ENCODE measurements around the gene FGF3.

Gene FGF3

GRCh38 chr11:69804769-69805508 lies 14.3 kb downstream of the FGF3 start:
- no peak for DNase-seq (ENCODE audit: low read depth, low spot score)

GRCh38 chr11:69803604-69804218 lies 15.5 kb downstream of the FGF3 start:
- DNase-seq (ENCODE audit: low read depth, low spot score) = no peak

GRCh38 chr11:69803022-69803421 lies 16.2 kb downstream of the FGF3 start:
- DNase-seq (ENCODE audit: low read depth, low spot score) = no peak

- no peak for DNase-seq (ENCODE audit: low read depth, low spot score)
Observed at GRCh38 chr11:69802590-69802989, 16.6 kb downstream of the FGF3 start.

- DNase-seq (ENCODE audit: low read depth, low spot score) = peak; percentile 40
Observed at GRCh38 chr11:69801513-69802335, 17.5 kb downstream of the FGF3 start.

GRCh38 chr11:69800278-69800677 lies 18.9 kb downstream of the FGF3 start:
- DNase-seq (ENCODE audit: low read depth, low spot score) = no peak

- peak; percentile 60 for DNase-seq (ENCODE audit: low read depth, low spot score)
Observed at GRCh38 chr11:69799582-69799981, 19.6 kb downstream of the FGF3 start.

- DNase-seq (ENCODE audit: low read depth, low spot score) = no peak
Observed at GRCh38 chr11:69799097-69799496, 20.1 kb downstream of the FGF3 start.

GRCh38 chr11:69797737-69798528 lies 21.3 kb downstream of the FGF3 start:
- DNase-seq (ENCODE audit: low read depth, low spot score) = no peak

GRCh38 chr11:69797156-69797555 lies 22.1 kb downstream of the FGF3 start:
- DNase-seq (ENCODE audit: low read depth, low spot score) = no peak

GRCh38 chr11:69796063-69796462 lies 23.2 kb downstream of the FGF3 start:
- no peak for DNase-seq (ENCODE audit: low read depth, low spot score)

- no peak for DNase-seq (ENCODE audit: low read depth, low spot score)
Observed at GRCh38 chr11:69791276-69792180, 27.7 kb downstream of the FGF3 start.

GRCh38 chr11:69788956-69789355 lies 30.3 kb downstream of the FGF3 start:
- DNase-seq (ENCODE audit: low read depth, low spot score) = no peak

- DNase-seq (ENCODE audit: low read depth, low spot score) = no peak
Observed at GRCh38 chr11:69787906-69788305, 31.3 kb downstream of the FGF3 start.

GRCh38 chr11:69787457-69787856 lies 31.8 kb downstream of the FGF3 start:
- no peak for DNase-seq (ENCODE audit: low read depth, low spot score)

- no peak for DNase-seq (ENCODE audit: low read depth, low spot score)
Observed at GRCh38 chr11:69781241-69781640, 38.0 kb downstream of the FGF3 start.

GRCh38 chr11:69778373-69778772 lies 40.8 kb downstream of the FGF3 start:
- no peak for DNase-seq (ENCODE audit: low read depth, low spot score)

GRCh38 chr11:69775163-69775755 lies 44.0 kb downstream of the FGF3 start, which contains the start of gene FGF4:
TSS of gene FGF4 (minus strand) at chr11:69775341. CDS start at chr11:69775084, 257 bp downstream.
- DNase-seq (ENCODE audit: low read depth, low spot score) = no peak

GRCh38 chr11:69774354-69775162 lies 44.7 kb downstream of the FGF3 start:
- no peak for DNase-seq (ENCODE audit: low read depth, low spot score)

Measured in iPS DF 19.7 (cell line).